ENCODE results near the gene STK11.

STK11 gene

DNA sequence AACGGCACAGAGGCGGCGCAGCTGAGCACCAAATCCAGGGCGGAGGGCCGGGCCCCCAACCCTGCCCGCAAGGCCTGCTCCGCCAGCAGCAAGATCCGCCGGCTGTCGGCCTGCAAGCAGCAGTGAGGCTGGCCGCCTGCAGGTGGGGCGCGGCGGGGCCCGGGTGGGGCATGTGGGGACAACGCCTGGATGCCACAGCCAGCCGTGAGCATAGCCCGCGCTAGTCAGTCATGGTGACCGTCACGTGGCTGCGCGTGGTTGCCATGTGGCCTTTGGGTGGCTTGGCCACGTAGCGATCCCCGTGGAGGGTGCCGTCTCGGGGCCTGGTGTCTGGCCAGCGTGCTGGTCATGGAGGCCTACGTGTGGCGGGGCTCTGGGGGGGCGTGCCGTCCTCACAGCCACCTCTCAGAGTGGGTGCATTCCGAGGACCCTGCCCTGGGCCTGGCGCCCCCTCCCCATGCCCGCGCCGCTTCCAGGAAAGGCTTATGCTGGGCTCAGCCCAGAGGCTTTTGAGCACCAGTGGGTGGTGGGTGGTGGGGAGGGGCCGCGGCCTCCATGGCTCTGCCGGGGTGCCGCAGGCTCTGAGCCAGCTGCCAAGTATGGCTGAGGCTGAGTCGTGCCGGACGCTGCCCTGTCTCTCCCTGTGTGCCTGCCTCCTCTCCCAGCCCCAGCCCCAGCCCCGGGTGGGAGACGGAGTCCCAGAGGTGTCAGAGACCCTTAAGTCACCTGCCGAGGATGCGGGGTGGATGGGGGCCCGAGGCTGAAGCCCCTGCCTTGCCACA is 21.1 kb downstream of the STK11 start:
- no peak for DNase-seq

DNA sequence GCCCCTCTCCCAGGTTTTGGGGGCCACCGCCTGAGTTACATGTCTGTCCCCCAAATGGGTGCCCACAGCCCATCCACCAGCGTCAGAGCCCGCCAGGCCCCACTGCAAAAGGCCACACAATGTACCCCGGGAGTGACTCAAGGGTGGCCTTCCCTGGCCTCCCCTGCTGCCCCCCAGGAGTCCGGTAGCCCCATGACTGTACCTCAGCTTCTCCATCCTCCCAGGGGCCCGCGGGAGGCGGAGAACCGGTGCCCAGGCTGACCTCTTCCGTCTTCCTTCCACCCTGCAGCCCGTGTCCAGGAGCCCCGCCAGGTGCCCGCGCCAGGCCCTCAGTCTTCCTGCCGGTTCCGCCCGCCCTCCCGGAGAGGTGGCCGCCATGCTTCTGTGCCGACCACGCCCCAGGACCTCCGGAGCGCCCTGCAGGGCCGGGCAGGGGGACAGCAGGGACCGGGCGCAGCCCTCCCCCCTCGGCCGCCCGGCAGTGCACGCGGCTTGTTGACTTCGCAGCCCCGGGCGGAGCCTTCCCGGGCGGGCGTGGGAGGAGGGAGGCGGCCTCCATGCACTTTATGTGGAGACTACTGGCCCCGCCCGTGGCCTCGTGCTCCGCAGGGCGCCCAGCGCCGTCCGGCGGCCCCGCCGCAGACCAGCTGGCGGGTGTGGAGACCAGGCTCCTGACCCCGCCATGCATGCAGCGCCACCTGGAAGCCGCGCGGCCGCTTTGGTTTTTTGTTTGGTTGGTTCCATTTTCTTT is 21.9 kb downstream of the STK11 start:
- DNase-seq: no peak

DNA sequence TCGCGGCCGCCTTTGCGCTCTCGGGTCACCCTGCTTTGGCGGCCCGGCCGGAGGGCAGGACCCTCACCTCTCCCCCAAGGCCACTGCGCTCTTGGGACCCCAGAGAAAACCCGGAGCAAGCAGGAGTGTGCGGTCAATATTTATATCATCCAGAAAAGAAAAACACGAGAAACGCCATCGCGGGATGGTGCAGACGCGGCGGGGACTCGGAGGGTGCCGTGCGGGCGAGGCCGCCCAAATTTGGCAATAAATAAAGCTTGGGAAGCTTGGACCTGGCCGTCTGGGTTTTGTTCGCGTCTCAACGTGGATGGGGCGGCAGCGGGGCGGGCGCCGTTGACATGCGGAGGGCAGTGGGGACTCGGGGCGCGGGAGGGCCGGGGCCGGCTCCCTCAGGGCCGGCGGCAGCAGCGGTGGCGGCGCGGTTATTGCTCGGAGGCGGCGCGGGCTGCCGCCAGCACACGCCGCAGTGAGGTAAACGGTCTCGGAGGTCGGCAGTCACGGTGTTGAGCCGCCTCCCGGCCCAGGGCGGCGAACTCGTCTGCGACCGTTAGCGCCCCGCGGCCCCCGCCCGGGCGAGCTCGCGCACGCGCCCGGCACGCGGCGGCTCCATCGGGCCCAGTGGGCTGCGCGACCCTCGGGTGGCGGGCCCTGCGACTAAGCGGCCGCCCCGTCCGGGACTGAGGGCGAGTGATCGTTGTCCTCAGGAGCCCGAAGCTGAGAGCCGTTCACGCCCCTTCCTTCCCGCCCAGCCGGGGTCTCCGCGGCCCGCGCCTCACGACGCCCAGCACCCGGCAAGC is 22.8 kb downstream of the STK11 start:
- DNase-seq: no peak

DNA sequence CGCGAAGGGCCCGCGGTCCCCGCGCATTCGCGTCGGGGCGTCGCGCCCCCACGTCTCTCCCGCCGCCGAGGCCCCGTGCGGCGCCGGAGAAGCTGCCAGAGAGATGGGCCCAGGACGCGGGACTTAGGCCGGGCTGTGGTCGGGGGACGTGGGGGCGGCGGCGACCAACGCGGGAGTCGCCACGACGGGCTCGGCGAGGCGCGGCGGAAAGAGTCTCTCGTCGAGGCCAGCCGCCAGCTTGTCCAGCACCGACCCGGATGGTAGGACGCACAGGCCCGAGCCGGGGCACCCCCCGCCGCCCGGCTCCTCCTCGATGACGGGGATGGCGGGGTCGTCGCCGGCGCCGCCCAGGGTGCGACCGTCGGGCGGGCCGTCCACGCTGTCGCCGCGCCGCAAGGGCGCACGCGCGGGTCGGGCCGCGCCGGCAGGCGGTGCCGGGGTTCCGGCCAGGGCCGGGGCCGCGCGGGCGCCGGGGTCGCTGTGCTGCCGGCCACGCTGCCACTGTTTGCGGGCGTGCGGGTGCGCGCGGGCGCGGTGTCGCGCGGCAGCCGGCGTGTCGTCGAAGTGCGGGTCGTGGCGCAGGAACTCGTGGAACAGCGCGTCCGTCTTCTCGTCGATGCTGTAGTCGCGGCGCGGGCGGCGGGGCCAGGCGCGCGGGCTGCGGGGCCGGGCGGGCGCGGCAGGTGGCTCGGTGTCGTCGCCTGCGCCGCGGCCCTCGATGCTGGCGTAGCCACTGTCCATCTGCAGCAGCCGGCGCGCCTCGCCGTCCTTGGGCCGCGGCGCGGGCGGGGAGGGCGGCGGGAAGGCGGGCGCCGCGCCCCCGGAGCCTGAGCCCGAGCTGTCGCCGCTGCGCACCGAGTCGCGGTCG is 23.7 kb downstream of the STK11 start:
- no peak for DNase-seq

DNA sequence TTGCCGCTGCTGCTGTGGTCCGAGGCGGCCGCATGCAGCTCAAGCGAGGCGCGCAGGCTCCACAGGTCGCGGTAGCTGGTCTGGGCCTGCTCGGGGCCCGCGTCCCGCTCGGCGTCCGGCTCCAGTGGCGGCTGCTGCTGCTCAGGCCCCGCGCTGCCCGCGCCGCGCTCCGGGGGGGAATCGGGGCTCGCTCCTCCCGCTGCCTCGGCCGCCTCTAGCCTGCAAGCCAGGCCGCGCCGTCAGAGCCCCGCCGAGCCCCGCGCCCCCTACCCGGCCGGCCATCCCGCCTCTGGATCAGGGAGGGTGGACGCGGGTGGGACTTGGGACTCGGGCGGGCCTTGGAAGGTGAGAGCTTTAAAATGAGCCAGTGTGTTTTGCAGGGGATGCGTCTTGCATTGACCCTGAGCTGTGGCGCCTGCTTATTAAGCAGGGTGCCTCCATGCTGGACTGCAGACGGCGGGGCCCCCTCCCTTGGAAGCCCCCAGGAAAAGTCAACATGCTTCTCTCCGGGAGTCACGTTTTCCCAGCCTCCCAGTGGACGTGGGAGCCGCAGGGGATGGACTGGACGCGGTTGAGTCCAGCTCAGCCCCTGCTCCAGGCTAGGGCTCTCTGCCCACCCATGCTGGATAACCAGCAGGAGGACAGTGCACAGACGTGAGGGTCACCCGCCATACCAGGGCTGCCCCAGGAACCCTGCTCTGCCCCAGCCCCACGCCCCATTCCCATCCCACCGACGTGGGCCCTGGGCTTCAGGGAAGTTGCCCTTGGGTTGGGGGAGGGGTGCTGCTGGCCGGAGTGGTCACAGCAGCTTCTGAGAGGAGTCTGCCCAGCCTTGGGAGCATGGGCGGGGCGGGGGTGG is 24.6 kb downstream of the STK11 start:
- DNase-seq: no peak

DNA sequence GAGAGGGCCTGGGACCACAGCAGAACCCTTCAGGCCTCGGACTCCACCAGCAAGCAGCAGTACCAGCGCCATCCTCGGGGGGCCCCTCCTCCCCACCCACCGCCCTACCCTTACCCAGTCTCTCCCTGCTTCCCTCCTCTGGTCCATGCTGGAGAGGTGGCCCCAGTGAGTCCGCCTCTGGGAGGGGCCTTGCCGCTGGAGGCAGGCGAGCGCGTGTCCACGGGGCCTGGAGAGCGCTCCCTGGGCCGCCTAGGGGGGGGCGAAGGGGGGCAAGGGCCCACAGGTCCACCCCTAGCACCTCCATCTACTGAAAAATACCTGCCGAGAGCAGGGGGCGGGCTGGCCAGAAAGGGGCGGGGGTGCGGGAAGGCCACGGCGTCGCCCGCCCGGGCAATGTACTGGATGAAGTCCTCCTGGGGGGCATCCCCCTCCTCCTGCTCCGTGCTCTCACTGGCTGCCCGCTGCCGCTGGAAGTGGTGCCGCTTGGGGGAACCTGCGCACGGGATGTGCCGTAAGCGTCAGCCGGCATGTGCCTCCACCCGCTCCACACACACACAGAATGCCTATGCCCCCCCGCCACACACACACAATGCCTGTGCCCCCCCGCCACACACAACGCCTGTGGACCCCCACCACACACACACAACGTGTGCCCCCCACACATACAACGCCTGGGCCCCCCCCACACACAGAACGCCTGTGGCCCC is 25.4 kb downstream of the STK11 start:
- DNase-seq: no peak

DNA sequence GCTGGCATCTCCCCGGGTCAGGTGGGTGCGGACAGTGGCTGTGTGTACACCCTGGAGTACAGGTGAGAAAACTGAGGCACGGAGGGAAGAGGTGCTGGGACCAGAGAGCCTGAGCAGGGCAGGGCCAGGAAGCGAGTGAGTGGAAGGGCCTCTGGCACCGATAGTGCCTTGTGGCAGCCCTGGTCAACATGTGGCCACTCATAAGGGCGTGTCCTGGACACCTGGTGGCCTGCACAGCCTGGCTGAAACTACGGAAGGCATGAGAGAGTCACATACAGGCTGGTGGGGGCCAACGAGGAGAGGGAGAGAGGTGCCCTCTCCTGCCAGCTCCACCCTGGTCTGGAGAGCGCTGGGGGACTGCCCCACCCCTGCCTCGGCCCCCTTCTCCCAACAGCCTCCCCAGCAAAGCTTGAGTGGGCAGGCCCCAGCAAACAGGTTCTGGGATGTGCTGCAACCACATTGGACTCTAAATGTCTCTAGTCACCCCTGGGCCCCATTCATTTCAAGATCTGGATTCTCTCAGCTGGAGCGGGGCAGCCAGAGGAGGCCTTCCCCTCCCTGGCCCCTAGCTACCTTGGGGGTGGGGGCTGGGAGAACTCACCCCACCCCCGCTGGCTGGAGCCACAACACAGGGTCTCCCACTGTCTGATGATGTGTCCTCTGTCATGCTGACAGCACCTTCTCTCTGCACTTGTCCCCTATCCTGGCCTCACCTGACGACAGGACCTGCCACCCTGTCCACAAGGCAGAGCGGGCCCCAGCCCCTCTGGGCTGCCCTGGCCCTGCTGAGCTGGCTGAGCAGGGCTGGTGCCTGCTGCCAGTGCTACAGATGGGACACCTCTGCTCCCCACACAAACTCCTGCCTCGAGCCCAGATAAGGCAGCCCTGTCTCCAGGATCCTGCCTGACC is 26.4 kb downstream of the STK11 start:
- no peak for DNase-seq

DNA sequence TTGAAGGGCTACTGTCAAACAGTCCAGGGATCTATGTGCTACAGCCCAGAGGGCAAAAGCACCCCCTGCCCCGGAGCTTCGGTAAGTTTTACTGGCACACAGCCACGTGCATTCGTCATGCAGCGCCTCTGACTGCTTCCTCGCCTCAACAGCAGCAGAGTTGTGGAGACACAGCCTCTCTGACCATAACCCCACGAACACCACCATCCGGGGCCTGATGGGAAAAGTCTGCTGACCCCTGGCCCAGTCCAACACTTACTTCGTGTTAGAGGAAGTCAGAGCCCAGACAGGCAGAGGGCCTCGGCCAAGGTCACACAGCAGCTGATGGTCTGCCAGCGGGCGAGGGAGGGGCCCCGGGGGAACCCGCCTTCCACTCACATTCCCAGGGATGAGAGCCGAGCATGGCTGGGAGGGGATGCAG is 27.1 kb downstream of the STK11 start:
- DNase-seq: no peak

DNA sequence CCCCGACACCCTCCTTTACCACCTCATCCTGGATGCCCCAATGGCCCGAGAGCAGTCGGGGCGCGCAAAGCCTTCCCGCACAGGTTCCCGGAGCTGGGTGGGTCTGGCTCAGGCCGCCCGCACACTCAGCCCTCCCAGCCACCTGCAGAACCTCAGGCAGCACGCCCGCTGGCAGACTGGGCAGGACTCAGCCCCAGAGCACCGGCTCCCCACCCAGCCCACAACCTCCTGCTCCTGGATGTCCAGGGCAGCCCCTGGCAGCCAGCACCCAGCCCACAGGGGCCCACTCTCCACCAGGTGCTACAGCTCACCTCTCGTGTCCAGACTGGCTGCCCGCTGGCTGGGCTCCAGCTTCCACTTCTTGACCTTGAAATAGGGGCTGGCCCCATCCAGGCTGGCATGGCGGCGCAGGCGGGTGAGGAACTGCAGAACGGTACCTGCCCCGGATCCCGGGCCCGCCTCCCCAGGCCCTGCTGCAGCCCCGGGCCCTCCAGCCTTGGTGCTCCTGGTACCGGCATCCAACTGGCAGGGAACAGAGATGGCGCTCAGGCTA is 27.6 kb downstream of the STK11 start:
- no peak for DNase-seq

DNA sequence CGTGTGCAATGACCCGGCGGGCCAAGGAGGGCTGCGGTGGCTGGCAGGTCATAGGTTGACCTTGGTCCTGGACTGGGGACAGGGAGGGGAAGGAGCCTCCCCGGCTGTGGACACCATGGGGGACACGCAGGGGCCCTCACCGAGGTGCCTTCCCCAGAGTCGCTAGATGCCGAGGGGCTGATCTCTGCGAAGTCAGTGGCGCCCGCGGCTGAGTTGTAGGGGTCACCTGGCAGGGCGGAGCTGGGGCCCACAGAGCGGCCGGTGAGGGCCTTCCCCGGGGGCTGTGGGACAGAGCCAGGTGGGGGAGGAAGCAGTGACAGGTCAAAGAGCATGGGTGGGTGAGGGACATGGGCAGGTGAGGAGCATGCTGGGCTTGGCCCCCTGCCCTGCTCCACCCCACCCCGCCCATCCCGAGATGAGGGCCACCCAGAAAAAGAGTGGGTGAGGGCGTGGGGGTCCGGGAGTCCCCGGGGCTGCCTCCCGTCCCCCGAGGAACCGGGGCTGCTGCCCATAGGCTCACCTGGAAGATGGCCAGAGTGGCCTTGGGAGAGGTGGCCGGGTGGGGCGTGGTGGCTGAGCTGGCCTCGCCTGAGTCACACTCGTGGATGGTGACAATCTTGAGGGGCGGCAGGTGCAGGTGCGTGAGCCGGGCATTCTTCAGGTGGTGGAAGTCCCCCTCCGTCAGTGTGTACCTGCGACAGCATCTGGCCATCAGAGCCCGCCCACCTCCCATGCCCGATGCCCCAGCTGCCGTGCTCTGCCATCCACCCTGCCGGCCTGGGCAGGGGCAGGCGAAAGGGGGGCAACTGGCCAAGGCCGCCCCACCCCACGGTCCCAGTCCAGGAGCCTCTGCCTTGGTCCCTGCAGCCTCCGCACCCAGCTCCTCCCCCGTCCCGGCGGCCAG is 28.7 kb downstream of the STK11 start:
- no peak for DNase-seq

DNA sequence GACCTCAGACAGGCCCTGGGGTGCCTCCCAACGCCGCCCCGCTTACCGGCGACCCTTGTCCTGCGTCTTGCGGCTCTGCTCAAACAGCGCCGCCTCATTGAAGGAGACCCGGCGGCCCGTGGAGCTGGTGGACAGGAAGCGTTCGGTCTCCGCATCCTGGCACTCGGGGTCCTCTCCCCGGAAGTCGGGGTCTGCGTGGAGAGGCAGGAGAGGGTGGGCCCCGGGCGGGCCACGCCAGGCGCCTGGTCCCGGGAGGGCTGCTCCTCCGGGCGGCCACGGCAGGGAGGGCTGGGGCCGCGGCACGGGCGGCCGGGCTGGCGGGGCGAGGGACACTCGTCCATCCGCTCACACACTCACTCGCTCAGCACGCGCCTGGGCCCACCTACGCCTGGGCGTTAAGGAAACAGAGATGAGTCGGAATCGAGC is 29.4 kb downstream of the STK11 start:
- no peak for DNase-seq

DNA sequence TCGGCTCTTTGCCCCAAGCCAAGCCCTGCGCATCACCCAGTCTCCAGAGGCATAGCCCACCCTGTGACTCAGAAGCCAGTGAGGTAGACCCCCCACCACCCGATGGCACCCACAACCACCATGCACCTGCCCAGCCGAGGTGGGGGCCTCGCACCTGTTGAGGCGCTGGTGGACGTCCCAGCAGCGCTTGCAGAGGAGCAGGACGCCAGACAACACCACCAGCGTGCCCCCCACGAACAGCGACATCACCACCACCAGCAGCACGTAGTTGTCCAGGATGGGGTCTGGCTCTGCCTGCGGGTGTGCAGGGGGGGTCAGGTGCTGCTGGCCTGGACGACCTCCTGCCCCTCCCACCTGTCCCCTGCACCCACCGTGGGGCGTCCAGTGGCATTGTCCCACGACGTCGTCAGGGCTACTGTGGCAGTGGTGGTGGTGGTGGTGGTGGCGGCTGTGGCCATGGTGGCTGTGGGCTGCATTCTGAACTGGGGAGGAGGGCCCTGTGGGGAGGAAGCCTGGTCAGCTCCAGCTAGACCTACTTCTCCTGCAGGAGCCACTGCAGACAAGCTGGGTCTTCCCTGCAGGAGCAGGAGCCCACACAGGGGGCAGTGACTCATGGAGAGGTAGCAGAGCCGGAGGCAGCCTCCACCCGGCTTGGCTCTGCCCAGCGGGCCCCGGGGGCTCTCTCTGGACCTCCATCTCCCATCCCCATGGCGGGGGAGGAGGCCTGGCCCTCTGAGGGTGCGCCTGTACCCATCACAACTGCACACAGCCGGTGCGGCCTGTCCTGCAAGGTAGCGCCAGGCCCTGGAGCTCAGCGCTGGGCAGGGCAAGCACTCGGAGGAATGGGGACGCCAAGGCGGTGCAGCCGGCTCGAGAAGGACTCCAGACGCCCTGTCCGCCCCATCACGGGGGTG is 30.3 kb downstream of the STK11 start:
- no peak for DNase-seq

DNA sequence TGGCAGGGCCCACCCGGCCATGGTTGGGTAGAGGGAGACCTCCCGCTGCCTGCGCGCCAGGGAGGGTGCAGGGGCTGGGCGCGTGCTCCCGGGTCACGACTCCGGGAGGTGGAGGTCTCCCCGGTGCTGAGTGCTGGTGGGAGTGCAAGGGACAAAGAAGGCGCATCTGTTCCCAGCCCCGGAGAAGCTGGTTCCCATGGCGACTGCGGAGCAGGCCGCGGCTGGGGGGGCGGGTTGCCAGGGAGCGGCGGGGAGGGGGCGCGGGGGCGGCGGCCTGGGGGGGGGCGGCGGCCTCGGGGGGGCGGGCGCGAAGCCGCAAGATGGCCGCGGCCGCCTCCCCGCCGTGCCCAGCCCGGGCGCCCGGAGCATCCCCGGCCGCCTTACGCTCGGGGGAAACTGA is 31.0 kb downstream of the STK11 start:
- DNase-seq: no peak

DNA sequence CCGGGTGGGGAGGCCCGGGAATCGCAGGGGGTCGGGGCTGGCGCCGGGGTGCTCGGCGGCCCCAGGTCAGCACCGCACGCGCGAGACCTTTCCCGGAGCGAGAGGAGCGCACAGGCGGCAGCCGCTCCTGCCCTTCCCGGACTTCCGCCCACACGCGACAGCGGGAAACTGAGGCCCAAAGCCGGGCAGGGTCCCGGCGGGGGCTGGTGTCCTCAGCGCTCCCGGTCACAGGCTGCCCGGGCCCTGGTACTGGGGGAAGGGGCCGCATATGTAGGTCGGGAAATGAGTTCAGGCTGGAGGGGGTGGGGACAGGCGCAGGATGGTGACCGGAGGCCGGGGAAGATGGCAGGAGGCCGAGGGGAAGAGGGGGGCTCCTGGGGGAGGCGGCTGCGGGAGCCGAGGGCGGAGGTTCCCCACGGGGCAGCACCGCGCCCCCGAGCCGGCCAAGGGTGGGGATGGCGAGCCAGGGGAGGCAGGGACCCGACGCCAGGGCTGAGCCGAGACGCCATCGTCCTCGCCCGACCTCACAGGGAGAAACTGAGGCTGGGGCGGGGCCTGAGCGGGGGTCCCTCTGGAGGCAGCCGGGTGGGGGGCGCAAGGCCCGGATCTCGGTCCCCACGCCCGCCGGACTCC is 31.6 kb downstream of the STK11 start:
- peak; percentile 16 for DNase-seq

DNA sequence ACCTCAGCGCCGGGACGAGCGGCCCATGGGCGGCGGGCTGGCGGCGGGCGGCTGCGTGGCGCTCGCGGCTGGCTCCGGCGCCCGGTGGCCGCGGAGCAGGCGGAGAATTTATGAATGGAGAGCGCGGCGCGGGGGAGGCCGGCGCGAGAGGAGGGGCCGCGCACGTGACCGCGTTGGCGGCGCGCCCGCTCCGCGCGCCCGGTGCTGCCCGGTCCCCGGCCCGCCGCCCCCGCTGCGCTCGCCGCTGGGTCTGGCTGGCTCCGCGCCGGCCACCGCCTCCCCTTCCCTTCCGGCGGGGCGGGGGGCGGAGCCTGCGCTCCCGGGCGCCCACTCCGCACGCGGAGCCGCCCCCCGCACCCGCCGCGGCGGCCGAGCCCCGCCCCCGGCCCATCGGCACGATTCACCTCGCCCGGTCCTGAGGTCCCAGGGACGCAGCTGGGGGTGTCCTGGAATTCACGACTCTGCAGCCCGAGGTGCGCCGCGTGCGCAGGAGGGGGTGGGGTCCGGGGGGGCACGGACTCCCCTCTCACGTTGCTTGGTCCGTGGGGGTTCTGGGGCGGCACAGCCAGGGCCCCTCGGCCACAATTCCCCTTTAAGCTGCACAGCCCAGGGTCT is 32.3 kb downstream of the STK11 start, which contains the start of gene CBARP:
Gene CBARP (minus strand): TSS at position 252 of the 615 bp plus-strand sequence. CDS start 1,905 bp downstream, outside the sequence.
- peak; percentile 33 for DNase-seq
